NCI-H2107 treated with DMSO at 0.1 percent for 48 hours (cell line): ENCODE results near the gene LRRFIP1.
"Not testable (repeated sequence)": the region's sequence is repeated elsewhere in the genome, so short reads cannot be mapped to it uniquely, and the experiment has no call there.

Experiments
- DNase-seq: peaks from one replicate; lab custom pipeline; 2025; ENCODE audit not compliant: unreplicated experiment; lab: John Stamatoyannopoulos, UW

LRRFIP1 gene

DNA sequence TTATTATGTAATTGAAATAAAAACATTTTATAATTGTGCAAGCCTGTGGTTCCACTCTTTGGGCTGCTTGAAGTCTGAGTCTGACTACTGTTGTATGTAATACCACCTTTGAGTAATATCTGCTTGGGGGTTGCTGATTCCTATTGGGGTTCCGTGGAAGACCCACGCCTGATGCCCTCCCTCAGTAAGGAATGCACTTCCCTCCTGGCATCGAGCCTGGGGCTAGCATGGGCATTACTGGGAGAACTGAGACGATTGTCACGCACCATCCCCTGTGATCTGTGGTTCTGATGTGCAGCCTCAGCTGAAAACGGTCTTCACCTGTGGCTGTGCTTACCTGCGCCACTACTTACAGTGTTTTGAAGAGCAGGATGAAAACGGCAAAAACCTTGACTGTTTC, 138.5 kb downstream of the LRRFIP1 start:
- no peak for DNase-seq

DNA sequence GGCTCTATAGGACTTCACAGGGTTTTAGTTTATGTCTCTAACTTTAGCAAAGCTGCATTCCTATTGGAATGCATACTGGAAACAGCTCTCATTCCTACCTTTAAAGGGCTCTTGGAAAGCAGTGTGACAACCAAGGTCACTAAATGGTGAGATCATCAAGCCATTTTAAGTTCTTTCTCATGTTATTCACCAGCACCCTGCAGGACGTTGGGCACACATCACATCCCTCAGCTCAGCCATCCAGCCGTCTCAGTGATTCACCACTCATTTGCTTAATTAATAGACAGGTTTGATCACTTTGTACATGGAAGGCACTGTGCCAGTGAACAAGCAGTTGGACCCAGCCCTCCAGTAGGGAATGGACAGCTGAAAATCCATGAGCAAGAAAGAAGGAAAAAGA, 139.0 kb downstream of the LRRFIP1 start:
- DNase-seq, result no peak

DNA sequence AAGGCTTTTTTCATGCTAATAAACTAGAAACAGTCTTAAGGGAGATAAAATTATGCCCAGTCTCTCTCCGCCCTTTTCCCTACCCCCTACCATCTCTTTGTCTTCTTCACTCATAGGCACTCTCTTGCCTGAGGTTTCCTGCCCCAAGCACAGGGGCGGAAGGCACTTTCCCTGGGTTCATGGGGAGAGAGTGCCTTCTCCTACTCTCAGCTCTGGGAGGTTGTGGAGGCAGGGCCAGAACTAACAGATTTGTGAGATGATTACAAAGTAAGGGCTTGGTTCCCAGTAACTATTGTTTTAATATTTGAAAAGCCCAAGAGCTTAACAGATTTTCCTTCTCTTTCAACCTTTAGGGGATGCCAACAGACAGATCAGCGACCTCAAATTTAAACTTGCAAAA, 145.1 kb downstream of the LRRFIP1 start:
- DNase-seq, result no peak

DNA sequence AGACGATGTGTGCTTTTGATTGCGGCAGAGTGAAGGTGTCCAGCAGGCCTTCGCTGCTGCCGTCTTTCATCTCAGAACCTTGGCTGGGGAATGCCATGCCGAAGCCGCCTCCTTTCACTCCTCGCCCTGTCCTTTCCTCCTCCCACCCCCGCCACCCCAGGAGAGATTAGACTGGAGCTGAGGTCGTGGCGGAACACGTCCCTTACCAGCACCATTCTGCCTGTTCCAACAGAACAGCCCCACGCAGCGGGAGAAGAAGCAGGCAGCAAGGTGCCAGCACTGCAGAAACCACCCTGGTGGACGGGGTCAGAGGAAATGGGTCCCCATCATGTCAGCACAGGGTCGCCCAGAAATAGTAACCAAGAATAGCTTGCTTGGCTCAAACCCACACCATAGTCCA, 146.4 kb downstream of the LRRFIP1 start:
- no peak for DNase-seq

DNA sequence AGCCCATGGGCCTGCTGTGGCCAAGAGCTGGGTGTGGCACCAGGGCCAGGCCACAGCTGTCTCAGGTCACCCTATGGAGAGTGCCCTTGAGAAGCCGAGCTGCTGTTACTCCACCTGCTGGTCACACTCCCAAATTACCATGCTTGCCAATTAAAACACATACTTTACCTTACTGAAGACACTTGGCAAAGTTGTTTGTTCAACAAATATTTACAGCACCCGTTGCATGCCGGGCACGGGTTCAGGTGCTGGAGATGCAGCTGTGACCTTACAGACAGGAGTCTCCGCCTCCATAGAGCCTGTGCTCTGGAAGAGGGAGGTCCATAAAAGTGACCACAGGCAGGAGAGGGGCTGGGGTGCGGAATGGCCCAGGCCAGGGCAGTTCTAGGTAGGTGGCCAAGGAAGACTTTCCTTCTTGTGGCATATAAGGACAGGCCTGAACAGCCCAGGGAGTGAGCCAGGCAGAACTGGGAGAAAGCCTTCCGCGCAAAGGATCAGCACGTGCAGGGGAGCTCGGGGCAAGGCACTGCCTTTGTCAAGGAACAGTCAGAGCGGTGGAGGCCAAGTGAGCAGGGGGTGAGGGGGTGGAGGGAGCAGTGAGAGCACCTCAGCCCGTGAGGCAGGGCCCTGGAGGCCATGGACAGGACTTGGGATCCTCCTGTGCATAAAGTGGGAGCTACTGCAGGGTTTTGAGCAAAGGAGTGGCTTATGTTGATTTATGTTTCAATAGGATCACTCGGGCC, 147.6 kb downstream of the LRRFIP1 start:
- no peak for DNase-seq

DNA sequence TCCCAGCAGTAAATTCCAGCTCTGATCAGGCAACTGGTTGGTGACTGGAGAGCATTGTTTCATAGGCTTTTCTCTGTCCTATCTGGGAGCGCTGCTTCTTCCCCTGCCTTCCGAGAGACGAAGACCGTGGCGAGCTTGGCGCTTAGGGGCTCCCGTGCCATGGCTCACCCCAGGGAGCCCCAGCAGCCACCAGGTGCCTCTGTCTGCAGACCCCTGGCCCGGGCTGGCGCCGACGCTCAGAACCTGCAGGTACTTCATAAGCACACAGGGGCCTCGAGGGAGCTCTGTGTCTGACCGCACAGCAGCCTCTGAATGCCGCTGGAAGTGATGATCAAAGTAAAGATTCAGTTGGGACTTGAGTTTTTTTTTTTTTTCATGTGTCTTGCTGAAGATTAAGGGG, 152.1 kb downstream of the LRRFIP1 start:
- DNase-seq, result no peak

DNA sequence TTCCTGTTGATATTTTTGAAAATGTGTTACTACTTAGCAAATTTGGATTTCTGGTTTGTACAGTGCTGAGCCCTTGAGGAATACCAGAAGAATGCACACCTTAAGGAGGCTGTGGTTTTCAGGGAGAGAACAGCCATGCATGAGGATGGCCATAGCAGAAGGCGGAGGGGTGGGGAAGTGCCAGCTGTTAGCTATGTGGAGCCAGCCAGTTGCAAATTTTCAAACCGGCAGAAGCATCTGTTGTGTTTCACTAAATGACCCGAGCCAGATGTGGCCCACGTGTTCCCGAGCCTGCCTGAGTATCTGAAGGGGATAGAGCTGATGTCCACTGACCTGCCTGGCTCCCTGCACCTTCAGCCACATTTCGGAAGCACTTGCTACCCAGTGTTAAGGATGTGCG, 154.8 kb downstream of the LRRFIP1 start:
- DNase-seq, result no peak

DNA sequence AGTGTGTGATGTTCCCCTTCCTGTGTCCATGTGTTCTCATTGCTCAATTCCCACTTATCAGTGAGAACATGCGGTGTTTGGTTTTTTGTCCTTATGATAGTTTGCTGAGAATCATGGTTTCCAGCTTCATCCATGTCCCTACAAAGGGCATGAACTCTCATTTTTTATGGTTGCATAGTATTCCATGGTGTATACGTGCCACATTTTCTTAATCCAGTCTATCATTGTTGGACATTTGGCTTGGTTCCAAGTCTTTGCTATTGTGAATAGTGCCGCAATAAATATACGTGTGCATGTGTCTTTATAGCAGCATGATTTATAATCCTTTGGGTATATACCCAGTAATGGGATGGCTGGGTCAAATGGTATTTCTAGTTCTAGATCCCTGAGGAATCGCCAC, 156.3 kb downstream of the LRRFIP1 start:
- not testable (repeated sequence) for DNase-seq

DNA sequence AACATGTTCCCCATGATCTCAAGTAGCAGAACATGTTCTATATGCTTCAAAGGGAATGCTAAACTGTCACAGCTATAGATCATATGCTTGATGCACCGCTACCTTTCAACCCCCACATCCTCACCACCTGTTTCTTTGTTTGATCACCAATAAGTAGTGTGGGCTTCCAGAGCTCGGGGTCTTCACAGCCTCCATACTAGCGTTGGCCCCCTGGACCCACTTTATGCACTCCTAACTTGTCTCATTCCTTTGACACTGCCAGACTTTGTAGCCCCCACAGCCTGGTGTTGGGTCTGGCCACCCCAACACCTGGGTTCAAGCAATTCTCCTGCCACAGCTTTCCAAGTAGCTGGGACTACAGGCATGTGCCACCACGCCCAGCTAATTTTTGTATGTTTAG, 159.5 kb downstream of the LRRFIP1 start:
- DNase-seq, result no peak

DNA sequence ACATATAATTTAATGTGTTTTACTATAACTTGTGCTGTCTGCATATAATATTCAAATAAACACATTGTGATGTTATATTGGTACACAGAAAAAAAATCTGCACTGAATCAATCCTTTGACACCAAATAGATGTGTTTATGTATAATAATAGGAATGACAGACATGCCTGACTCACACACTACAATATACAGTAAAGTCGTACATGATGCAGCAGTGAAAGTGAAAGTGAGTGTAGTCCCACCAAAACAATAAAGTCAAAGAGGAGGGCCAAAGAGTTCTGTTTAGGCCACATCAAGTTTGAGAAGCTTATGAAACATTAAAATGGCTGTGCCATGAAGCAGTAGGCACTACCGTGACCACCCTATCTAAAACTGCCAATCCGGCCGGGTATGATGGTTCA, 163.0 kb downstream of the LRRFIP1 start:
- no peak for DNase-seq

DNA sequence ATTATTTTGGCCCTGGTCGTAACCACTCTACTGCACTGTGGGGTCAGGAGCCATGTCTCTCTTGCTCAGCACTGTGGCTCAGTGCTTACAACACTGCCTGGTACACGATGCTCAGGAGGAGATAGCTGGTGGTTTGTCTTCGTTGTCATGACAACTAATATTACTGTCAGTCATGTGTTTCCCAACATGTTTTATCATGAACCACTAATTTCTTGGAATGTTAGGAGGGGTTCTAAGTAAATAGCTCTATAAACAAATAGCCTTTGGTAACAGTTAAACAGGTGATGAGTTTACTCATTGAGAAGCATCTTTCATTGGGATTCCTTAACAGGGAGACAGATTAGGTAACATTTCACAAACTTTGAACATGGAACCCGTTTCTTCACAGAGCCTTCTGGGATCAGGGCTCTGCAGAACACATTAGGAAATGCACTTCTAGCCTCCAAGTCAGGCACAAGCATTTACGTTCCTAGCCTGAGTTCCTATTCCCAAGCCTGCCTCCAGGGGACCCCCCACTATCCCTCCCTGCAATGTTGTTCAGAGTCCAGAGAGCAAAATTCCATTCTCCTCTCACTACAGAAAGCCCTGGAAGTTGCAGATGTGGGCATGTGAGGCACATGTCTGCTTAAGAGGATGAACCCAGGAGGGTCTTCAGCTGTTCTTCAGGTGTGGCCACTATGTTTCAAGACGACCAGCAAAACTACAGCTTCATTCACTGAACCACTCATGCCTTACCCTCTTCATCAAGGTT, 164.8 kb downstream of the LRRFIP1 start:
- DNase-seq, result no peak

DNA sequence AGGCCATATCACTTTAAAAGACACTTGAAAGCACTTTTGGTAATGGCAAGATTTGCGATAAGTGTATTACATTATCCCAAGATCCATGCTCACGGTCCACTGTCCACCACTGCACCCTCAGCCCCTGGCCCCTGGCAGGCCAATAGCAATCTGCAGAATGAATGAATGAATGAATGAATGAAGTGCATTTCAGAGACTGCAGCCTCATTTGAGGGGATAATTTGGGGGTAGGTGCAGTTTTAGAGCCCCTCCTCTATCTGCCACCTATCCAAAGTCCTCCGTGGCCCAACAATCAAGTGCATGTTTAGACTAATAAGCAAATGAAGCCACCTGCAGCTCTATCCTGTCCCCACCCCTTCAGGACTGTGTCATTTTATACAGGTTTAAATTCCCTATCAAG, 169.9 kb downstream of the LRRFIP1 start:
- DNase-seq, result no peak

DNA sequence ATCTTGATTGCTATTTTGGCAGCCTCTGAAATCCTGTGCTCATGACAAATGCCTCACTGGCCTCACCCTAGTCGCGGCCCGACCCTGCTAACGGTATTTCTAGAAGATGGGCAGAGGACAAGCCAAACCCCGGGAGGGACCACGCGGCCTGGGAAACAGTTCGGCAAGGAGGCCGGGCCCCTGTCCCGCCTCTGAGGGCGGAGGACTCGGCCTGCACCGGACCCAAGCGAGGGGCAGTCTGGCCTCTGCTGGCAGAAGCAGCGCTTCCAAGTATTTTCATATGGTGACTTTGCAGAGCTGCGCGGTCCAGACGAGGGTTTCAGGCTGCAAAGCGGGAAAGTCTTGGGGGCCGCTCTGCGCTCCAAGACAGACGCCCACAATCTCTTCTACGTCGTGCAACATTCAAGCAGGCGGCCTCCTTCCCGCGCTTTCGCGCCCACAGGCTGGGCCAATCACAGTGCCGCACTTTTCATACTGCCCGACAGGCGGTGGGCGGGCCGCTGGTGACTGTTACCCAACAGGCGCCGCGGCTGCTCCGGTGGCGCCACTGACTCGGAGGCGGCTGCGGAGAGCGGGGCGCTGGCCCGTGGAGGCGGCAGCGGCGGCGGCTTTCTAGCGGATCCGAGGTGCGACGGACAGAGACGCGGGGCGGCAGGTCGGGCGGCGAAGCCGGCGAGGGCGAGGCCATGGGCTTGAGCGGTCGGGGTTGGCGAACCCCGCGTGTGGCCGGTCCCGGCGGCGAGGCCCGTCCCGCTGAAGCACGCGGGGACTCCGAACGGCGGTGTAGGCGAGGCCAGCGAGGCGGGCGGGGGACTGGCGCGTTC, 171.1 kb downstream of the LRRFIP1 start, which contains the start of gene RBM44:
Gene RBM44, plus strand, starts transcription at position 544 of the 824 bp plus-strand sequence. CDS start 14,831 bp downstream, outside the sequence.
- no peak for DNase-seq

DNA sequence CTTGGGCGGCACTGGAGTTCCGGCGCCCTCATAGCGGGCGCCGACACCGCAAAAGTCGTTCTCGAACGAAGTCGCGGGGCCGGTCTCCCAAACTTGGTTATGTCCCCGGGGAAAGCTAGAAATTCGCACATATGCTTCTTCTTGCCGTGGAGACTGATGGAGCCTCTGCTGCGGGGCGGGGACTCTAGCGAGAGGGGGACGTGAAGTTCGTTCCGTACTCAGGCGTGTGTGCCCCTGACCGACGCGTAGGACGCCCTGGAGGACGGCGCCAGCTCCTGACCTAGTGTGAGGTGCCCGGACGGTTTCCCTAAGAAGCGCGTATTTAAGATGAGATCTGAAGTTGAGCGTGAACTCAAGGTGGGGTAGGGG, 171.7 kb downstream of the LRRFIP1 start:
- DNase-seq, result no peak

DNA sequence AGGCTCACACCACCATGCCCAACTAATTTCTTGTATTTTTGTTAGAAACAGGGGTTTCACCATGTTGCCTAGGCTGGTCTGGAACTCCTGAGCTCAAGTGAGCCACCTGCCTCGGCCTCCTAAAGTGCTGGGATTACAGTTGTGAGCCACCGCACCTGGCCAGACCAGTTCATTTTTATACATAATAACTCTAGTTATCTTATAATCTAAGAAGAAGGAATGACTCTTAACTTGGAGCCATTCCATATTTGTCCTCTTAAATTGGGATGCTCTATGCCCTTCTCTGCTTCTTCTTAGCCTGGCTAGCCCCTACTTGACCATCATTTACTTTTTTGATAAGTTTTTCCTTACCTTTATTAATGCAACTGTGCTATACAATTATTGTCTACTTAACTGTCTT, 174.1 kb downstream of the LRRFIP1 start:
- no peak for DNase-seq

DNA sequence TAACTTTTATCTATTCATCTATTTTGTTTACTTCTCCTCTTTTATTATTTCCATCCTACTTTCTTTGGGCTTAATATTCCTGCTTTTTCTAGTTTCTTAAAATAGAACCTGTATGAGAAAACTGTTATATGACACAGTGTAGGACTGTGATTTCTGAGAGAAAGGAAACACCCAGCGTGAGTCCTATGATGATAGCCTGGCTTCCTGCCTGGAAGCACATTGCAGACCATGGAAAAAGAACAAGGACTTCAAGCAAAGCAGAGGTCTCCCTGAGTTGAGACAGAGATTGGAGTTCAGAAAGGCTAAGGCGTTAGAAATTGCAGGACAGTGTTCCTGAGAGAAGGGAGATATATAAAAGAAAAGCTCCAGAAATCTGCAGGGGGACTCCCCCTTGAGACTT, 178.9 kb downstream of the LRRFIP1 start:
- DNase-seq, result no peak

DNA sequence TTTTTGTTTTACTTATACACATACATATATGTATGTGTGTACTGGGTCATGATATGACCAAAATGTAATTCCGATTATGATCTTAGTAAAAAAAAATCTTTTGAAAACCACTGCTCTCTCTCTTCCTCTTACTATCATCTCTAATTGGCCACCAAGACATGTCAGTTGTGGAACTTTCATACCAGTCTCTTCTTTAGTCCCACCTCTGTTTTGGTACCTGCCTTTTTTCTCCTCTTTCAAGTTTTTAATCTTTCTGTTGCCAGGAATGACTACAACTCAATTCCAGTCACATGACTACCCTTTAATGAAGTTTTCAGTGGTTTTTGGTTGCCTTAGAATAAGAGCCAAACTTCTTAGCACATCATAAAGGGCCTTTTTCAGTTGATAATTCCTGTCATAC, 188.2 kb downstream of the LRRFIP1 start:
- DNase-seq, result no peak

DNA sequence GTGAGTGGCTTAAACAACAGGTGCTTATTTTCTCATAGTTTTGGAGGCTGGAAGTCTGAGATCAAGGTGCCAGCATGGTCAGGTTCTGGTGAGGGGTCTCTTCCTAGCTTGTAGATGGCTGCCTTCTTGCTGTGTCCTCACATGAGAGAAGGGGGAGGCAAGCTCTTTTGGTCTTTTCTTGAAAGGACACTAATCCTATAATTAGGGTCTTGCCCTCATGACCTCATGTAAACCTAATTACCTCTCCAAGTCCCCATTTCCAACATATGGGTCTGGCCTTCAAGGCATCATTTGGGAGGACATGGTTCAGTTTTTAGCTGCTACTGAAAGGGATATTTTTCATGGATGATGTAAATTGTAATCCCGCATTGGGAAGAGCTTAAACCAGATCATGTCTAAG, 189.1 kb downstream of the LRRFIP1 start:
- no peak for DNase-seq

DNA sequence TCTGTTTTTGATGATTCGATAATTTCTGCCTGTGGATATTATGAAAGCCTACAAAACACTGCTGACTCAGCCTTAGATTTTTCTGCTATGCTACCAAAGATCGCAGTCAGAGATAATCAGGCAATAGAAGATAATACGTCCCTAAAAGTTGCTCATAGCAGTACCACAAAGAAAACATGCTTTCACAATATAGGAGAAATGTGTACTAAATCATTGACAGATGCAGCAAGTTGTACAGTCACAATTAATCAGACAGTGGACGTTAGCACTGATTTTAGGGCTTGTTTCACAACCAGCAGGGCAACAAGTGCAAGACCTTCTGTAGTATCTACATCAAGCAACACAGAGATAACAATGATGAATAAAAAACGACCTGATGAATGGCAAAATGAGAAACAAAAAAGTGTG, 190.7 kb downstream of the LRRFIP1 start:
- no peak for DNase-seq

DNA sequence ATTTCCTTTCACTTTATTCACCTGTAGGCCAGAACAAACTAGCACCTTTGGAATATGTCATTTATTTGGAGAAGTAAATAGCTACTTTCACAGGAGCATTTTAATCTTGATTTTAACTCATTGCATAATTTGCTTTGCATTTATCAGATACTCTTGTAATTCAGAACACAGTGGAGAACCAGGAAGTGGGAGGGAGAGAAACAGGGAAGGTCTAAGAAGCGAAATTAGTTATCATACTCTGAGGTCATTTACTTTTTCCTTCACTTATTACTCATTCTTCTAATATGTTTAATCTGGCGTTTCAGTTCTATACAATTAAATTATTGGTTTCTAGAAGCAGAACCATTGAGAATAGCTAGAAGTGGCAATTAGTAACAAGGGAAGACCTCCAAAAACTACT, 191.8 kb downstream of the LRRFIP1 start:
- DNase-seq, result no peak

DNA sequence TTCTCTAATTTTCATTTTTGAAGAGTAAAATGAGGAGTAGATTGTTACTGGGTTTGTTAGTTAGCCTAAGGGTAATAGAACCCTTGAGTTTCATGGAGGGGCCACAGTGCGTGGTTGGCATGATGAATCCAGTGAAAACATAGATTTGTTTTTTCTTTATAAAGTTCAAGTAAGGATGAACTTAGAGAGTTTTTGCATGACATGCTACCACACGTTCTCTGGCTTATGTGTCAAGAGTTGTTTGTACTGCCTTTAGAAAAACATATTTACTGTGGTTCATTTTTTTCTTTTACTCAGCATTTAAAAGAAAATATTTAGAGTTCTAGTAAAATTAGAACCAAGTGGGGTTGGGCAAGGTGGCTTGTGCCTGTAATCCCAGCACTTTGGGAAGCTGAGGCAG, 193.0 kb downstream of the LRRFIP1 start:
- no peak for DNase-seq

DNA sequence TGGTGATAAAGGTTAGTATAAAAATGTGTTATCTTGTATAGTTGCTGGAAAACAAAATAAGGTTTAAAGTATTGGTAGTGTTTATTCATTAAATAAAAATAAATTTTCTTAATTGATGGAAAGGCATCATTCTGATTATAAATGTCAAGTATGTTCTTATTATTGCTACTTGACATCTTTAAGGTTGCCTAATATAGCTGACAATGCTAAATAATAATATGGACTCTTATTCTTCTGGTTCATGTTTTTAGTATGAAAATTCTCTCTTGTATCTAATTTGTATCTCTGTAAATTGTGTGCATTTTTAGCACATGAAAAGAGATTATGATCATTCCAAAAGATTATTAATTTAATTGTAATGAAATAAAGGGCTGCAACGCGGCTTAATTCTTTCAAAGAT, 196.2 kb downstream of the LRRFIP1 start:
- DNase-seq, result no peak
